Esophagus squamous epithelium (tissue), 5 donors: ENCODE measurements around the gene VIM. TPM values are rescaled to one million over a fixed set of nuclear protein-coding genes. Genes with fewer than 3 reads are reported as not detected.

Experiments
- DNase-seq: peaks from one replicate; lab custom pipeline; 2025; lab: John Stamatoyannopoulos, UW
- H3K27ac ChIP-seq, 4 donors: fragments of 200-600 bp; sonication (generic); one replicate each; pipeline ENCODE4 v1.5.1; 2016 to 2019; ENCODE audit warnings: mild to moderate bottlenecking in 1 of 4
- H3K27me3 ChIP-seq, 4 donors: fragments of 200-600 bp; sonication (generic); 1 replicate in 3 of 4; 2 replicates in 1 of 4; pipeline versions ENCODE4 v1.5.1 to v1.6.0; 2017 to 2021; ENCODE audit warnings: antibody characterized with exemption in 1 of 4
- H3K36me3 ChIP-seq, 3 donors: fragments of 200-600 bp; sonication (generic); one replicate each; pipeline ENCODE4 v1.5.1; 2016 to 2019
- H3K4me1 ChIP-seq, 3 donors: fragments of 200-600 bp; sonication (generic); one replicate each; pipeline ENCODE4 v1.5.1; 2017 to 2019
- H3K4me3 ChIP-seq, 4 donors: fragments of 200-600 bp; sonication (generic); 1 replicate in 3 of 4; 2 replicates in 1 of 4; pipeline ENCODE4 v1.5.1; 2016 to 2019; ENCODE audit warnings: mild to moderate bottlenecking in 2 of 4, moderate library complexity in 1 of 4
- H3K9me3 ChIP-seq, 3 donors: fragments of 200-600 bp; sonication (generic); one replicate each; pipeline ENCODE4 v1.5.1; 2016 to 2019
- POLR2A ChIP-seq, 4 donors: fragments of 450-650 bp; IDR thresholded peaks; one replicate each; pipeline ENCODE4 v1.6.1; 2017; ENCODE audit warnings: antibody characterized with exemption in 4 of 4, mild to moderate bottlenecking in 4 of 4, moderate library complexity in 3 of 4
- WGBS, 2 donors: methylation state at CpG; one replicate each; pipeline ENCODE4 v1.1.5; 2018; 5-methylcytosine and 5-hydroxymethylcytosine counted together
- intact Hi-C: fragments of 100-400 bp; cut with DNase I; formaldehyde crosslinking; loops from one replicate; pipeline ENCODE4 v1.15.0; 2022
- total RNA-seq, 4 donors: library from RNA; depleted of rRNA; stranded (reverse); fragments of >200 nt; gene quantifications; one replicate each; pipeline ENCODE4 v1.1.0, GENCODE V29; 2016
- TF ChIP-seq, protein P1 (sequence below), 6 experiments: fragments of 450-650 bp in 4 of 6; fragments of 200-600 bp in 2 of 6; sonication (generic) in 2 of 6; IDR thresholded peaks; one replicate each; pipeline ENCODE4 v1.5.1; 2016 to 2019; ENCODE audit warnings: antibody characterized with exemption in 6 of 6, mild to moderate bottlenecking in 4 of 6, moderate library complexity in 4 of 6
- donor health status: DM: yes; HTN: yes; CAD: no.

VIM gene
- total RNA-seq, 4 donors from 2014 or later = 55.2 to 1,252 (median 375) TPM

DNA sequence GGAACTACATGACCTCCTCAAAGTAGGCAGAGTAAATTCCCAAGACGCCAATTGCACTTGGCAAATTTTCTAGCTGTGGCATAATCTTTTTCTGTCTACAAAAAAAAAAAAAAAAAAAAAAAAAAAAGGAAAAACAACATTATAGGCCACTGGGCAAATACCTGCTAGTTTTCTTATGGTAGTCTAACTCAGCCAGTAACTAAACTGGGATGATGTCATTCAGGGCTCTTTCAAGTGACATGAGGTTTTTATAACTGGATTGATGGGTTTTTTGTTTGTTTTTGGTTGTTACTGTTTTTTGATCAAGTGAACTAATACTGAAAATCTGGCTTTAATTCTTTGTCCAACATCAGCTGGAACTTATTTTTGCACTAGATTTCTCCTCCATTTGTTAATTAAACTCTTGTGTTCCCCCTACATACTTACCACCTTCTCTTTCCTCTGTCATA is 7.4 kb upstream of the VIM start:
- Histone ChIP-seq H3K9me3 (no peaks in the 10 kb centered on the region), H3K27ac (no peak overlapping the region), H3K36me3 (no peaks in the 10 kb centered on the region), H3K27me3 (no peaks in the 10 kb centered on the region), H3K4me1 (peaks cover 0 to 14% (median 4%) of the 10 kb centered on the region in 3 donors), H3K4me3 (no peak overlapping the region)
- TF ChIP-seq, protein P1, sequence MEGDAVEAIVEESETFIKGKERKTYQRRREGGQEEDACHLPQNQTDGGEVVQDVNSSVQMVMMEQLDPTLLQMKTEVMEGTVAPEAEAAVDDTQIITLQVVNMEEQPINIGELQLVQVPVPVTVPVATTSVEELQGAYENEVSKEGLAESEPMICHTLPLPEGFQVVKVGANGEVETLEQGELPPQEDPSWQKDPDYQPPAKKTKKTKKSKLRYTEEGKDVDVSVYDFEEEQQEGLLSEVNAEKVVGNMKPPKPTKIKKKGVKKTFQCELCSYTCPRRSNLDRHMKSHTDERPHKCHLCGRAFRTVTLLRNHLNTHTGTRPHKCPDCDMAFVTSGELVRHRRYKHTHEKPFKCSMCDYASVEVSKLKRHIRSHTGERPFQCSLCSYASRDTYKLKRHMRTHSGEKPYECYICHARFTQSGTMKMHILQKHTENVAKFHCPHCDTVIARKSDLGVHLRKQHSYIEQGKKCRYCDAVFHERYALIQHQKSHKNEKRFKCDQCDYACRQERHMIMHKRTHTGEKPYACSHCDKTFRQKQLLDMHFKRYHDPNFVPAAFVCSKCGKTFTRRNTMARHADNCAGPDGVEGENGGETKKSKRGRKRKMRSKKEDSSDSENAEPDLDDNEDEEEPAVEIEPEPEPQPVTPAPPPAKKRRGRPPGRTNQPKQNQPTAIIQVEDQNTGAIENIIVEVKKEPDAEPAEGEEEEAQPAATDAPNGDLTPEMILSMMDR (IDR thresholded peaks at IDR 0.05) = no peak
- TF ChIP-seq POLR2A (IDR thresholded peaks at IDR 0.05) = no peak
- DNase-seq = no peak
- intact Hi-C loops = no loop called here
- 33 to 80% methylated on average over 1 of the region's 1 CpG for WGBS, 2 donors

GRCh38 chr10:17222329-17222728 is 5.7 kb upstream of the VIM start:
- H3K27me3 ChIP-seq = peaks cover 0 to 15% (median 0%) of the 10 kb centered on the region in 4 donors
- H3K9me3 ChIP-seq = no peaks in the 10 kb centered on the region
- whole genome bisulfite sequencing, 2 donors = 71 to 78% methylated on average over 4 of the region's 4 CpGs
- no peaks in the 10 kb centered on the region for H3K36me3 ChIP-seq
- no peak for TF ChIP-seq POLR2A (IDR thresholded peaks at IDR 0.05)
- TF ChIP-seq, protein P1 (IDR thresholded peaks at IDR 0.05) = no peak
- peaks cover 0 to 15% (median 9%) of the 10 kb centered on the region in 3 donors for H3K4me1 ChIP-seq
- H3K4me3 ChIP-seq = no peak overlapping the region
- intact Hi-C loops = no loop called here
- H3K27ac ChIP-seq = no peak overlapping the region
- no peak for DNase-seq

DNA sequence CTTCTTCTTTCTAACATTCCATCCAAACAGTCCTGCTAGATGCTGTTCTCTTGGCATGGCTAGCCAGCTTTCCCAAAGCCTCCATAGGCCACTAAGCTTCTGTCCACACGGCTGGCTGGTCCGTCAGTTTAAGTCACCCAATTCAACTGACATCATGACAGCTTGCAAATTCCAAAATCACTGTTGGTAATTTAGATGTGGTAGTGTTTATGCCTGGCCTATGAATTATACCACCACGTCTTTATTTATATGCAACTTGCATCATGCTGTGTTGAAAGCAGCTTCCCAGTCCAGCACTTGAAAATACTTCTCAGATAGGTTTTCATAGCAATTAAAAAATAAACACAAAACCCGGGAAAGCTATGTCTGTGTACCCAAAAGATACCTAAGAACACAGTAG is 2.2 kb upstream of the VIM start:
- intact Hi-C loops = no loop called here

GRCh38 chr10:17226891-17227303 is 1.1 kb upstream of the VIM start:
- Histone ChIP-seq H3K36me3 (no peaks in the 10 kb centered on the region), H3K4me1 (peaks cover 0 to 60% (median 9%) of the 10 kb centered on the region in 3 donors), H3K27me3 (peaks cover 0 to 45% (median 2%) of the 10 kb centered on the region in 4 donors), H3K9me3 (no peaks in the 10 kb centered on the region), H3K27ac (peak overlapping the region; percentile 89 to 99 (median 98)), H3K4me3 (peak overlapping the region in 3 of 4 donors; percentile 68 to 94 (median 72))
- 38 to 76% methylated on average over 1 to 3 of the region's 8 CpGs for WGBS, 2 donors
- DNase-seq = no peak
- intact Hi-C loops = no loop called here
- TF ChIP-seq, protein P1 (IDR thresholded peaks at IDR 0.05) = no peak
- TF ChIP-seq POLR2A (IDR thresholded peaks at IDR 0.05) = no peak

More for the DNA sequence above, 2.2 kb upstream of the VIM start:
- no peak for DNase-seq
- Histone ChIP-seq H3K4me1 (peaks cover 0 to 49% (median 9%) of the 10 kb centered on the region in 3 donors), H3K27ac (no peak overlapping the region), H3K27me3 (peaks cover 0 to 45% (median 2%) of the 10 kb centered on the region in 4 donors), H3K36me3 (no peaks in the 10 kb centered on the region), H3K4me3 (no peak overlapping the region), H3K9me3 (no peaks in the 10 kb centered on the region)
- TF ChIP-seq POLR2A (IDR thresholded peaks at IDR 0.05) = no peak
- TF ChIP-seq, protein P1 (IDR thresholded peaks at IDR 0.05) = no peak
- WGBS, 2 donors = 73 to 83% methylated on average over 4 of the region's 4 CpGs

DNA sequence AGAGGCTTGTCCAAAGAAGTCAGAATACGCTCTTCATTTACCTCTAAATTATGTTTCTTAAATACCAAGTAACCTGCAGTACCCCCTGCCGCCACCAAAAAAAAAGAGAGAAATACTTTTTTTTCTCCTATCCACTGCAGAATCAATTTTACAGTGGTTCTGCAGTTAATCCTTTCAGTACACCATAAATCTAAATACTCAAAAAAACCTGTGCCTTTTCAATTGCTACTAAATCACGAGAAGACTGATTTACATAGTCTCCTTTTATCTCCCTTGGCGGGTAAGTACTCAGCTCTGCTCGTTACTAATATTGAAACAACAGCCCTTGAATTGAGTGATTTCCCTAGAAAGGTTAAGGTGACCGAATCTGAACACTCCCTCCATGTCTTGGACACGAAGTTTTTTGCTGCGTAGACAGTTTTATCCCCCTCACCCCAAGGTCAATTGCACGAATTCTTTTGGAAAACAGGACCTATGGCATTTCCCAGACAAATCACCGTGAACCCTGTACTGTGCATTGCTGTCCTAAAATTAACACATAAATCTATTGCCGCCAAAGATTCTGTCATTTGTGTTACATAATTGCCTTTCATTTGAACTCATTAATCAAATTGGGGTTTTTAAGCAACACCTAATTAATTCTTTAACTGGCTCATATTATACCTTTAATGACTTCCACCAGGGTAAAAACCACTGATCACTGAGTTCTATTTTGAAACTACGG is 512 bp upstream of the VIM start:
- Histone ChIP-seq H3K27ac (peak overlapping the region; percentile 89 to 99 (median 98)), H3K4me3 (peak overlapping the region; percentile 53 to 94 (median 70)), H3K4me1 (peaks cover 0 to 67% (median 13%) of the 10 kb centered on the region in 3 donors), H3K9me3 (no peaks in the 10 kb centered on the region), H3K36me3 (peaks cover 0 to 6% (median 0%) of the 10 kb centered on the region in 3 donors), H3K27me3 (peaks cover 0 to 45% (median 2%) of the 10 kb centered on the region in 4 donors)
- WGBS, 2 donors = 6 to 12% methylated on average over 12 of the region's 12 CpGs
- TF ChIP-seq POLR2A (IDR thresholded peaks at IDR 0.05) = no peak
- TF ChIP-seq, protein P1 (IDR thresholded peaks at IDR 0.05) = peak; percentile 27 to 55 (median 46)
- intact Hi-C loops = no loop called here
- DNase-seq = no peak
